Stimulated activated CD8-positive, alpha-beta memory T cell treated with anti-CD3 and anti-CD28 coated beads, Interleukin-2, amount 100 ng/mL, for 48 hours (primary cell): ENCODE measurements around the gene KIAA0825.
"Not testable (repeated sequence)": the region's sequence is repeated elsewhere in the genome, so short reads cannot be mapped to it uniquely, and the experiment has no call there.

Source experiments
- DNase-seq, 2 donors: peaks; one replicate each; pipeline ENCODE4 v3.0.0-alpha.2; 2020; ENCODE audit warnings: low read depth in 2 of 2

Gene KIAA0825

GRCh38 chr5:94366811-94367210 lies 251.6 kb downstream of the KIAA0825 start:
- DNase-seq: no peak

GRCh38 chr5:94362857-94363256 lies 255.5 kb downstream of the KIAA0825 start:
- DNase-seq: no peak

DNA sequence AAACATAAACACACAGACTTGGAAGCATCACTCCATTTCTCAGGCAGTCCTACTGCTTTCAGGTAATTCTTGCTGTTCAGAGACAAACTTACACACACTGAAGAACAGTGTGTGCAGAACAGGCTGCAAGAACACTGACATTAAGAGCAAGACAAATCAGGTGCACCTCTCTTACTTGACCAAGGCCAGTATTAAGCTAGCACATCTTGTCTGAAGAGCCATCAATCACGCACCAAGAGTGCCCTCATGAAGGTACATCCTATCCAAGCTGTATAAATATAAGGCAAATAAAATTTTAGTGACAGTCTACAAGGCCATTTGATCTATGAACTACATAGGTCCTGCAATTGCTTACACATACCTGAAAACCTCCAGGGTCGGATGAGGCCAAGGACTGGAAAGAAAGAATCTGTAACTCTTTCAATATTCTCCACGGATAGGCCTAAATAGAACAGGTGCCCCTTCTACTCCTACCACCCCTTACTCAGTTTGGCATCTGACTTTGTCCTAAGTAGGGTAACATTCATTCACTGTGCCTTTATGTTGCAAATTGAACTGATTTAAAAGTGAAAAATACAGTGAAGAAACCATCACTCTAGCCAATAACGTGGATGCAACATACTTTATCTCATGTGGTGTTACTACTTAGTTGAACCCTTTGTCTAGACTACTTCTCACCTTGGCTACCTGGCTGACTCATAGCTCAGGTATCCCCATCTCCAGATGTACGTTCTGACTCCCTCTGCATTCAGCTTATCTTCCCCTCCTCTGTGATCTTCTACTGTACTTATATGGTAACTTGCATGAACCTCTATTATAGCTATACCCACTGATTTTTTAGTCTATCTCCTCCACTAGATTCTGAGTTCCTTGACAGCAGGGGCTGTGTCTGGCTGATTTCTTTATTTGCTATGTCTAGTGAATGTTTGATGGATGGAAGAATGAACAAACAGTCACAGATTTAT lies 256.3 kb downstream of the KIAA0825 start:
- no peak for DNase-seq

- no peak for DNase-seq
These were observed 257.2 kb downstream of the KIAA0825 start for GRCh38 chr5:94361161-94361560.

- DNase-seq: no peak
These were observed 257.8 kb downstream of the KIAA0825 start for GRCh38 chr5:94360382-94361130.

DNA sequence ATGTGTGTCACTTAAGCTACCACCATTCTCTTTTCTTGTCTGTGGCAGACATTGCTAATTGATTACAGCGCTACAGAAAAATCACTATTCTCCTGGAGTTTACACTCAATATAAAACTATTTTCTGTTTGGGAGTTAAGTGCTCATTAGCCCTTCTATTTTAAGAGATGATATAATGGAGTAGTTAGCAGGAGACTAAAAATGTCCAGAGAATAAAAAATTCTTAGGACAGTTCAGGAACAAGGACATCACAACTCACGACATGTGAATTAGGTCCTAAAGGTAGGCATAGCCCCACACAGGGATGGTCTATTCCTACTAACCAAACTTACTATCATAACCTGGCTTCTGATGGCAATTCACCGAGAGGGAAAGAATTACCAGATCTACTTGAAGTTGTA lies 258.5 kb downstream of the KIAA0825 start:
- DNase-seq: no peak

DNA sequence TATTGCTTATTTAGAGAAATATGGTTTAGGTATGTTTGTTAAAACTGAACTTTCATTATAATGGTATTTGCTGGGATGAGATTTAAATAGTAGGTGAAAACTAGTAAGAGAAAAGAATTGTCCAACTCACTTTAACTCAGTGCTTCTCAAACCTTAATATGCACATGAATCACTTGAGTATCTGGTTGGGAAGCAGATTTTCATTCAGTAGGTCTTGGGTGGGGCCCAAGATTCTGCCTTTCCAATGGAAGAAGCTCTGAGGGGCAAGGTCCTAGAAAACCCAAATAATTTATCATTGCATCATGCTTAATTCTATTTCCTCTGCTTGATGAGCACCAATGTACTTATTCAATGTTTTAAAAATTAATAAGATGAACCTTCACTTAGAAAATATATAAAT lies 262.6 kb downstream of the KIAA0825 start:
- DNase-seq: no peak

- not testable (repeated sequence) for DNase-seq
These were observed 263.4 kb downstream of the KIAA0825 start for GRCh38 chr5:94354837-94355485.

DNA sequence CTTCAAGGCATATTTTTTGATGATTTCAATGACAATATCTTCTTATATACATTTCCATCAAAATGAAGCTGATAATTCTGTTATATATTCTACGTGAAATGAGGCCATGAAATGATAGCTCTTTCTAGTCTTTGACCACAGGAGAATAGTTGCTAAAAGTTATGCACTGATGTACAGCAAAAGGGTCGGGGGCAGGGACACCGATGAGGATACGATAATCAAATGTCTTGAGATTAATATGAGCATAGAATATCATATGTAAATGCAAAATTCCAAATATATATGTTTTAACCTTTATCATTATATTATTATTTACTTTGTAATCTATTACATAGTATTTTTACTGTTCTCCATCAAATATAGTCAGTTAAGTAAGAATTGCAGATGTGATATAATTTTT lies 264.8 kb downstream of the KIAA0825 start:
- DNase-seq: no peak

DNA sequence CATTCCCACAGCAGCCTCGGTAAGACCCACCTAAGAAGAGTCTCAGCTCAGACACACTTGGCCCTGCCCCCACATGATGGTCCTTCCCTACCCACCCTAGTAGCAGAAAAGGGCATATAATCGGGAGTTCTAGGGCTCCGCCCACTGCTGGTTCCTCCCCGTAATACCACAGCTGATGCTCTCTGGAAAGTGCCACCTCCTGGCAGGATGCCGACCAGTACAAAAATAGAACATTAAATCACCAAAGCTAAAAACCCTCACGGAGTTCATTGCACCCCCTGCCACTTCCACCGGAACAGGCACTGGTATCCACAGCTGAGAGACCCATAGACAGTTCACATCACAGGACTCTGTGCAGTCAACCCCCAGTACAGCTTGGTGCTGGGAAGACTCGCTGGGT lies 271.3 kb downstream of the KIAA0825 start:
- no peak for DNase-seq

DNA sequence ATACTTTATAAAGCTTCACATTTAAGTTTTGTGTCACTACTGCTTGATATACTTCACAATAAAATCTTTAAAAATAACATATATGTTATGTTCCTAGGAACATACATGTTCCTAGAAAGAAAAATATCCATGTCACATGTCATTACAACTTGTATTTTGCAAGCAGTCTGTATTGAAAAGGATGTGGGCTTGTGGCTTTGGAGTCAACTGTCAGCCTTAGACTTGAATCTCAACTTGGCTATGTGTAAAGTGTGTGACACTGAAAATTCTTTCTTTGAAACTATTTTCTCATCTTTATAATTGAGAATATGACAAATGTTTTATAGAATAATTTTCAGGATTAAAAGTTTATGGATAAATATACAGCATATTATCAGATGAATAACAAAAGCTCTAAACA lies 273.1 kb downstream of the KIAA0825 start:
- no peak for DNase-seq

DNA sequence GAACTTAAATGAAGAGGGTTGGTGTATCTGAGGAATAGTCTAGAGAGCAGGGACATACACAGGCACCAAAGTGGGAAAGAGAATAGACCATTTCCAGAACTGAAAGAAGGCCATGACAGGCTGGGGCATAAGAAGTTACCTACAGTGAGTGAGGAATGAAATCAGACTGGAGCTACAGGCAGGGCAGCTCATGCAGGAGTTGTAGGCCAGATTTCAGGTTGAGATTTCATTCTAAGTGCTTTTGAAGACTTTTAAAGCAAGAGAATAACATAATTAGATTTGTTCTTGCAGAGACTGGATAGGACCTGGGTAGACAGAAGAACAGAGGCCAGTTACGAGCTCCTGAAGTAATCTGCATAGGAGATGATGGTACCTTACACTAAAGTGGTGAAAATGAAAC lies 280.8 kb downstream of the KIAA0825 start:
- DNase-seq: no peak

GRCh38 chr5:94335936-94336335 lies 282.5 kb downstream of the KIAA0825 start:
- DNase-seq: no peak

DNA sequence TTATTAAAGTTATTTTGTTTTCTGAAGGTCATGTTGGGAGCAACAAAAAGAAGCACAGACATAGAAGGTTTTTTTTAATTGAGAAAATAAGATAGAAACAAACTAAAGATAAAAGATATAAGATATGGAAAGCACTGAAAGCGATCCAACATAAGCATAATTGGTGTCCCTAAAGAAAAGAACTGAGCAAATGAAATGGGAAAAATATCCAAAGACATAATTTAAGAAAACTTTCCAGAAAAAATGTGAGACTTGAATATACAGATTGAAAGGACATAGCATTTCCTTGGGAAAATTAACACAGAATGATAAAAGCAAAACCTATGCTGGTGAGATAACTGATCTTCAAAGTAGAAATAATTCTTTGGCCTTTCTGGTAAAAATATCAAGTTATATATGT lies 289.3 kb downstream of the KIAA0825 start:
- DNase-seq: no peak

DNA sequence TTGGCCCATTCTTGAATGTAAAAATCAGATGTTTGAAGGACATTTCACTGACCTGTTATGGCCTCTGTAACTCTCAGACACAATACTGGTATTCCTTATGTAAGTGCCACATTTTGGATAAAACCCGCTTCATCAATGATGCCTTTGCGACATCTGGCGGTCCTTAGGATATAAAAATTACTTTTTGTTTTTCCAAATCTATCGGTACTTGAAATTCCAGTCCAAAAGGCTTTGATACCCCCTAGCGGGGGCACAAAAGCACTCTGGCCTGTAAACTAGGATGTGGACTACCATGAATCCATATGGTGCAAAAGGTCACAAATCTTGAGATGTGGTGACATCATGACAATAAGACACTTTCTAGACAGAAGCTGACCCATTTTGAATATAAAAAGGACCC lies 291.8 kb downstream of the KIAA0825 start:
- DNase-seq: no peak

GRCh38 chr5:94316916-94317838 lies 301.2 kb downstream of the KIAA0825 start:
- DNase-seq: no peak

DNA sequence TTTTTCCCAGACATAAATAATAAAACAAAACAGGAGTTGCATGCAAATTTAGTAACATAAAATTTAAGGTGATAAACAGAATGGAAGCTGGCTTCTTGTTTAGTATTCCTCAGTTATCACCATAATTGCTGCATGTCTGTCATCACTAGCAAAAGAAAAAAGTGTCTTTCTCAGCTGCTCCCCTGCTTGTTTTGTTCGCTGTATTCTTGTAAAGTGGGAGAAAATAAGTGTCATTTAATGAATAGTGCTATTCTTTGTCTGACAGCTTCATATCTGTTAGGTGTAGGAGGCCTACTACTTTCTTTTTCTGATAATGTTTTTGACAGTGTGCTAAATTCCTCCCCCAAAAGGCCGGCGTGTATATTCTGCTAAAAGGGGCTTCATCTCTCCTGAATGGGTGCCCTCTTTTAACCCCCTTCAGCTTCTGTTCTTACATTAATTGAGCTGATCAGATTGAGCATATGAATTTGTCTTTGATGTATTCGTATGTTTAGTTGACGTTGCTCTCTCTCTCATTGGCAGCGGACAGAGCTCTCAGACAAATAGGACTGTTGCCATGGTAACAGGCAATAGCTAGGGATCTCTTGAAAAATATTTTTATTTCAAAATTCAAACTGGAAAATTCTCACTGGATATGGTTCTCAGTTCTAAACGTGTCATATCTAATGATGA lies 303.8 kb downstream of the KIAA0825 start:
- no peak for DNase-seq

DNA sequence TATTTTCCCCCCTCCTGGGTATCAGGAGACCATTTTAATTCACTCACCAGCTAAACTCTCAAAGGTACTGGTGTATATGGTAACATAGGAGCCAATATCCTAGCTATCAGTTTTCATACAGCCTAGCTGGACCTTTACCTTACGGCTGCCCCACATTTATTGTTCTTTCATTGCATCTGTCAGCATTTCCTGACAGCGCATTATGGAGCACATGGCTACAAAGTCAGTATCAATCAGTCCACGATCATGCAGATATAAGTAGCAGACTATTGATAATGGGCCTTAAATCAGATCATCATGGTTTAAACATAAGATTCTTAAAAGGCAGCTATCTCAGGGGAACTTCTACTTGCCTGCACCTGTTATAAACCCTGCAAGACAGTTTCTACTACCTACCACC lies 304.7 kb downstream of the KIAA0825 start:
- no peak for DNase-seq

GRCh38 chr5:94313188-94313587 lies 305.2 kb downstream of the KIAA0825 start:
- no peak for DNase-seq

DNA sequence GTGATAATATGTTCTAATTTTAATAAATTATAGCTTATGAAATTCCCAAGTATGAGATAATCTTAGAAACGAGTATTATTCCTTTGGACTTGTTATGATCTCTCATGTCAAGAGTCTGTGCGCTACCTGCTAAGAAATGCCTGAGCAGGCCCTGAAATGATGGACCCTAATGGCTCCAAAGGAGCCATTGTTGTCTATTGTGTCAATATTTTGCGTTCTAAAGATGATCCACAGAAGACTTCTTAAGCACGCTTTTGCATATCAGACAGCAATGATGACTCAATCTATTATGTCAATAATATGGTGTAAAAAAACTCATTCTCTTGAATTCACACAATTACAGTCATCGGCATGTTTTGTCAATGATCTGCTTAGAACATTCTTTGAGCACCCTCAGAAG lies 306.1 kb downstream of the KIAA0825 start:
- DNase-seq: no peak

DNA sequence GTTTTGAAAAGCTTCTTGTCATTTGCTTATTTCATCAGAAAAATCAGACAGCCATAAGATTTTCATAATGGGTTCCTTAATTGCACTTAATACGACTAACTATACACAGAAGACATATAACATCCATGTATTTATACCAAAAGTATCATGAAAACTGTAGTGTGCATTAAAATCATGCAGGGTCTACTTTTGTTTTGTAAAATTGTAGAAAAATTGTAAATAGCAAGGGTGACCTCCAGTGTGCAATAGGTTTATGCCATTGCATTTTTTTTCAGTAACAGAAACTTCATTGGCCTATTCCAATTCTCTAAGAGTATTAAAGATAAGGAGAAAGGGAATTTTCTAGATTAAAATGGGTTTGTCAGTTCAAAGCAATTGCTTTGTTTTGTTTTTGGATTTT lies 307.6 kb downstream of the KIAA0825 start:
- DNase-seq: no peak
